ENCODE data around the gene TIMM21.

TIMM21 gene

GRCh38 chr18:74142252-74142651 is 6.1 kb upstream of the TIMM21 start:
- no peak for DNase-seq (ENCODE audit: low spot score)
- TF ChIP-seq CTCF (IDR thresholded peaks at IDR 0.05; ENCODE audit: poor library complexity, severe bottlenecking) = no peak
- no peaks in the 10 kb centered on the region for H3K9me3 ChIP-seq (ENCODE audit: severe bottlenecking)
- H3K4me3 ChIP-seq (ENCODE audit: severe bottlenecking) = no peak overlapping the region
- no peaks in the 10 kb centered on the region for H3K36me3 ChIP-seq (ENCODE audit: low read depth)
- ATAC-seq (ENCODE audit: low read depth) = peak; percentile 26; the same call in 1 of the 3 replicates
- peaks cover 11% of the 10 kb centered on the region for H3K4me1 ChIP-seq (ENCODE audit: insufficient read depth, poor library complexity, severe bottlenecking)
- peak overlapping the region; percentile 19 for H3K27ac ChIP-seq (ENCODE audit: poor library complexity, severe bottlenecking)
- H3K27me3 ChIP-seq (ENCODE audit: insufficient read depth, poor library complexity, severe bottlenecking) = no peaks in the 10 kb centered on the region

GRCh38 chr18:74146756-74147155 is 1.6 kb upstream of the TIMM21 start:
- ATAC-seq (ENCODE audit: low read depth) (no peak), DNase-seq (ENCODE audit: low spot score) (no peak)
- TF ChIP-seq CTCF (IDR thresholded peaks at IDR 0.05; ENCODE audit: poor library complexity, severe bottlenecking) = no peak
- H3K4me3 ChIP-seq (ENCODE audit: severe bottlenecking) = no peak overlapping the region
- no peaks in the 10 kb centered on the region for H3K9me3 ChIP-seq (ENCODE audit: severe bottlenecking)
- H3K27me3 ChIP-seq (ENCODE audit: insufficient read depth, poor library complexity, severe bottlenecking) = no peaks in the 10 kb centered on the region
- H3K27ac ChIP-seq (ENCODE audit: poor library complexity, severe bottlenecking) = no peak overlapping the region
- H3K4me1 ChIP-seq (ENCODE audit: insufficient read depth, poor library complexity, severe bottlenecking) = peaks cover 18% of the 10 kb centered on the region
- H3K36me3 ChIP-seq (ENCODE audit: low read depth) = peaks cover 23% of the 10 kb centered on the region

- DNase-seq (ENCODE audit: low spot score) = no peak
- no peak for ATAC-seq (ENCODE audit: low read depth)
Observed at GRCh38 chr18:74147491-74147778, 888 bp upstream of the TIMM21 start.

GRCh38 chr18:74148543-74149070 is 284 bp downstream of the TIMM21 start:
- H3K27me3 ChIP-seq (ENCODE audit: insufficient read depth, poor library complexity, severe bottlenecking) = no peaks in the 10 kb centered on the region
- DNase-seq (ENCODE audit: low spot score) (no peak), ATAC-seq (ENCODE audit: low read depth) (no peak)
- peaks cover 14% of the 10 kb centered on the region for H3K4me1 ChIP-seq (ENCODE audit: insufficient read depth, poor library complexity, severe bottlenecking)
- H3K9me3 ChIP-seq (ENCODE audit: severe bottlenecking) = no peaks in the 10 kb centered on the region
- peaks cover 32% of the 10 kb centered on the region for H3K36me3 ChIP-seq (ENCODE audit: low read depth)
- peak overlapping the region; percentile 68 for H3K27ac ChIP-seq (ENCODE audit: poor library complexity, severe bottlenecking)
- no peak for TF ChIP-seq CTCF (IDR thresholded peaks at IDR 0.05; ENCODE audit: poor library complexity, severe bottlenecking)
- peak overlapping the region; percentile 57 for H3K4me3 ChIP-seq (ENCODE audit: severe bottlenecking)

More at GRCh38 chr18:74147491-74147778, 888 bp upstream of the TIMM21 start:
- H3K27me3 ChIP-seq (ENCODE audit: insufficient read depth, poor library complexity, severe bottlenecking) = no peaks in the 10 kb centered on the region
- peaks cover 23% of the 10 kb centered on the region for H3K36me3 ChIP-seq (ENCODE audit: low read depth)
- TF ChIP-seq CTCF (IDR thresholded peaks at IDR 0.05; ENCODE audit: poor library complexity, severe bottlenecking) = no peak
- peak overlapping the region; percentile 57 for H3K4me3 ChIP-seq (ENCODE audit: severe bottlenecking)
- H3K9me3 ChIP-seq (ENCODE audit: severe bottlenecking) = no peaks in the 10 kb centered on the region
- peak overlapping the region; percentile 68 for H3K27ac ChIP-seq (ENCODE audit: poor library complexity, severe bottlenecking)
- H3K4me1 ChIP-seq (ENCODE audit: insufficient read depth, poor library complexity, severe bottlenecking) = peaks cover 14% of the 10 kb centered on the region

- peaks cover 45% of the 10 kb centered on the region for H3K36me3 ChIP-seq (ENCODE audit: low read depth)
- no peak overlapping the region for H3K4me3 ChIP-seq (ENCODE audit: severe bottlenecking)
- DNase-seq (ENCODE audit: low spot score) (no peak), ATAC-seq (ENCODE audit: low read depth) (no peak)
- H3K27me3 ChIP-seq (ENCODE audit: insufficient read depth, poor library complexity, severe bottlenecking) = no peaks in the 10 kb centered on the region
- no peak for TF ChIP-seq CTCF (IDR thresholded peaks at IDR 0.05; ENCODE audit: poor library complexity, severe bottlenecking)
- no peaks in the 10 kb centered on the region for H3K9me3 ChIP-seq (ENCODE audit: severe bottlenecking)
- H3K4me1 ChIP-seq (ENCODE audit: insufficient read depth, poor library complexity, severe bottlenecking) = peaks cover 14% of the 10 kb centered on the region
- no peak overlapping the region for H3K27ac ChIP-seq (ENCODE audit: poor library complexity, severe bottlenecking)
Observed at GRCh38 chr18:74149878-74150277, 1.6 kb downstream of the TIMM21 start.
